GM21723 (cell line): Measurements from ENCODE around the gene OBSCN.
"Not testable (repeated sequence)": the region's sequence is repeated elsewhere in the genome, so short reads cannot be mapped to it uniquely, and the experiment has no call there.

Experiments used
- ATAC-seq: cut with Tn5 transposase; IDR thresholded peaks from one replicate; pipeline ENCODE4 v1.9.1; 2021; ENCODE audit warnings: mild to moderate bottlenecking, moderate library complexity; ENCODE audit not compliant: unreplicated experiment

Gene OBSCN

DNA sequence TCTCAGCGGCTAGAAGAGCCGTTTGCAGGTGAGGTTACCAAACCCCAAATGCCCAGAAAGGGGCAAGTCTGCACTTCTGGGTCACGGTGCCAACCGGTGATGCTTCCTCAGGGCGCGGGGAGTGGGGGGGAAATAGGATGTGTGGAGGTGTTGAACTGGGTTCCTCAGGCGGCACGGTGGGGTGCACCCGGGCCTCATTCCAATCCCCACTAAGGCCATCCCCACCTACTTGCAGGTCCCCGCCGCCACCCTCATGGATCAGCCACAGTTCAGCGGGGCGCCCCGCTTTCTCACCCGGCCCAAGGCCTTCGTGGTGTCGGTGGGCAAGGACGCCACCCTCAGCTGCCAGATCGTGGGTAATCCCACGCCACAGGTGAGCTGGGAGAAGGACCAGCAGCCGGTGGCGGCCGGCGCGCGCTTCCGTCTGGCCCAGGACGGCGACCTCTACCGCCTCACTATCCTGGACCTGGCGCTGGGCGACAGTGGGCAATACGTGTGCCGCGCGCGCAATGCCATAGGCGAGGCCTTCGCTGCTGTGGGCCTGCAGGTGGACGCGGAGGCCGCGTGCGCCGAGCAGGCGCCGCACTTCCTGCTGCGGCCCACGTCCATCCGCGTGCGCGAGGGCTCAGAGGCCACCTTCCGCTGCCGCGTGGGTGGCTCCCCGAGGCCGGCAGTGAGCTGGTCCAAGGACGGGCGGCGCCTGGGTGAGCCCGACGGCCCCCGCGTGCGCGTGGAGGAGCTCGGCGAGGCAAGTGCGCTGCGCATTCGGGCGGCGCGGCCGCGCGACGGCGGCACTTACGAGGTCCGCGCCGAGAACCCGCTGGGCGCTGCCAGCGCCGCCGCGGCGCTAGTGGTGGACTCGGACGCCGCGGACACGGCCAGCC is 3.9 kb downstream of the OBSCN start:
- ATAC-seq: no peak

DNA sequence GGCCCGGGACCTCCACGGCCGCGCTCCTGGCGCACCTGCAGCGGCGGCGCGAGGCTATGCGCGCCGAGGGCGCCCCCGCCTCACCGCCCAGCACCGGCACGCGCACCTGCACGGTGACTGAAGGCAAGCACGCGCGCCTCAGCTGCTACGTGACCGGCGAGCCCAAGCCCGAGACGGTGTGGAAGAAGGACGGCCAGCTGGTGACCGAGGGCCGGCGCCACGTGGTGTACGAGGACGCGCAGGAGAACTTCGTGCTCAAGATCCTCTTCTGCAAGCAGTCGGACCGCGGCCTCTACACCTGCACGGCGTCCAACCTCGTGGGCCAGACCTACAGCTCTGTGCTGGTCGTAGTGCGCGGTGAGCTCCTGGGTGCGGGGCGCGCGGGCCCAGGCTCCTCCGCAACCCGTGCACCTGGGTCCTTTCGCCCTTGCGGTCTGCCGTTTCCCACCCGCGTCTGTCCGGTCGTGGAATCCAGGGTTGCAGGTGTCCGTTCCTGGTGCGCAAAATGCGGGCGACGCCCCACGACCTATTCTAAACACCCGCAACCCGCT is 4.6 kb downstream of the OBSCN start:
- ATAC-seq: no peak

DNA sequence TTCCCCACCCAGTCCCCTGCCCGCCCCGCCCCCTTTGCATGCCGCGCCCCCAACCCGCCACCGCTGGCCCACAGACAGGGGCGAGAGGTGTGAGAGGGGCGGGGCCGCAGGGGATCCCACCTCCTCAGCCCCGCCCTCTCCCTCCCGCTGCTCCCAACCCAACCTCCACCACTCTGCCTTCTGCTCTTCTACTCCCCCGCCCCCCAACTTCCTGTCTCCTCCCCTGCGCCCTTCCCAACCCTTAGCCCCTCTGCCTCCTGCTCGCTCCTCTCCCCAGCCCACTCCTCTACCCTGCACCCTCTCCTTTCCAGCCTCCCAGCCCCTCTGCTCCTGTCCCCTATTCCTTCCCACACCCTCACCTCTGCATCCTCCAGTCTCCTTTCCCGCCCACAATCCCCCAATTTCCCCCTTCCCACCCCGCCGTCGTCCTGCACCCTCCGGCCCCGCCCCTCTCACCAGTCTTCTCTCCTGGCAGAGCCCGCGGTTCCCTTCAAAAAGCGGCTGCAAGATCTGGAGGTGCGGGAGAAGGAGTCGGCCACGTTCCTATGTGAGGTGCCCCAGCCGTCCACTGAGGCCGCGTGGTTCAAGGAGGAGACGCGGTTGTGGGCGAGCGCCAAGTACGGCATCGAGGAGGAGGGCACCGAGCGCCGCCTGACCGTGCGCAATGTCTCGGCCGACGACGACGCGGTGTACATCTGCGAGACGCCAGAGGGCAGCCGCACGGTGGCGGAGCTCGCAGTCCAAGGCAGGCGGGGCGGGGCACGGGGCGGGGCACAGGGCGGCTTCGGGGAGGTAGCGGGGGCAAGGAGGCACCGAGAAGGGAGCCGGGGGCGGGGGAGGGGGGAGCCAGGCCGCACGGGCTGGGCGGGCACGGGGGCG is 5.4 kb downstream of the OBSCN start:
- ATAC-seq: peak; percentile 93

DNA sequence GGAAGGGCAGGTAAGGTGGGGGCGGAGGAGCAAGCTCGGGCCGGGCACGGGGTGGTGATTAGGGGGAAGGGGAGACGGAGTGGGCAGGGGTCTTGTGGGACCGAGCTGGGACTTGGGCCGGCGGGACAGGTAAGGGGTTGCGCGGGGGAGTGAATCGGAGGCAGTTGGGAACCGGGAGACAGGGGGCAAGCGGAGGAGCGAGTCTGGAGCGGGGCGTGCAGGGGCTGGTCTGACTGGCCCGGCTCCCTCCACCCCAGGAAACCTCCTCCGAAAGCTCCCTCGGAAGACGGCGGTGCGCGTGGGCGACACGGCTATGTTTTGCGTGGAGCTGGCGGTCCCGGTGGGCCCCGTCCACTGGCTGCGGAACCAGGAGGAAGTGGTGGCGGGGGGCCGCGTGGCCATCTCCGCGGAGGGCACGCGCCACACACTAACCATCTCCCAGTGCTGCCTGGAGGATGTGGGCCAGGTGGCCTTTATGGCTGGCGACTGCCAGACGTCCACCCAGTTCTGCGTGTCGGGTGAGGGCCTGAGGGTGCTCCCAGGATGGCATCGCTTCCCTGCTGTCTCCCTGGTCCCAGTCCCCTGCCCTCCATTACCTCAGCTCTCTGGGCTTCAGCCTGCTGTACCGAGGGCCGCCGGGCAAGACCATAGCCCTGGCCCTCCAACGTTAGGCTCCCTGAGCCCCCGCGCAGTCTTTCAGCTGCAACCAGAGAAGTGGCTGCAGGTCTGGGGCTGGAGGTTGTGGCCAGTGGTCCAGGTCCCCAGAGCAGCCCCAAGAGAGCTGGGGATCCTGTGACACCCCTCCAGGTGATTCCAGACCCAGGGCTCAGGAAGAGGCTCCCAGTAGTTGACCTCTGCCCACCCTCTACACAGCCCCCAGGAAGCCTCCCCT is 6.3 kb downstream of the OBSCN start:
- no peak for ATAC-seq

DNA sequence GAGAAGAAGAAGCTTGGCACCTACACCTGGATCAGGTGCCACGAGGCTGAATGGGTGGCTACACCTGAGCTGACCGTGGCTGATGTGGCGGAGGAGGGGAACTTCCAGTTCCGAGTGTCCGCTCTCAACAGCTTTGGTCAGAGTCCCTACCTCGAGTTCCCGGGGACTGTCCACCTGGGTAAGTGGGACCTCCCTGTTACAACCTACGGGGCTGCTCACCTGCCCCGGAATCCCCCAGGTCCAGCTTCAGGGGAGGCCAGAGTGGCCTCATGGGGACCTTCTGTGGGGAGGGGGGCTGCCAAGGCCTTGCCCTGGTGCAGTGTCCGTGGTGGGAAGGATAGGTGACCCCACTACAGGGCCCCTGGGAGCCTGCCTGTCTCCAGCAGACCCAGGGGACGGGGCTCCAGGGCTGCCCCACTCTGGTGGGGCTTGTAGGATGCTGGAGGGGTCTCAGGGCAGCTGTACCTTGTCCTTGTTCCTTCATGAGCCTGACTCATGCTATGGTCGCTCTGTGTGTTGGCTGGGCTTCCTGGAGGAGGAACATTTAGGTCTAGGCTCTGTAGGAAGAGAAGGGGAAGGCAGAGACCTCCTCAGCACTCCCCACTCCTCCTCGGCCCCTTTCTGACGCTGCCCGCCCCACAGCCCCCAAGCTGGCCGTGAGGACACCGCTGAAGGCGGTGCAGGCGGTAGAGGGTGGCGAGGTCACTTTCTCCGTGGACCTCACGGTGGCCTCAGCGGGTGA is 7.2 kb downstream of the OBSCN start:
- ATAC-seq: no peak

DNA sequence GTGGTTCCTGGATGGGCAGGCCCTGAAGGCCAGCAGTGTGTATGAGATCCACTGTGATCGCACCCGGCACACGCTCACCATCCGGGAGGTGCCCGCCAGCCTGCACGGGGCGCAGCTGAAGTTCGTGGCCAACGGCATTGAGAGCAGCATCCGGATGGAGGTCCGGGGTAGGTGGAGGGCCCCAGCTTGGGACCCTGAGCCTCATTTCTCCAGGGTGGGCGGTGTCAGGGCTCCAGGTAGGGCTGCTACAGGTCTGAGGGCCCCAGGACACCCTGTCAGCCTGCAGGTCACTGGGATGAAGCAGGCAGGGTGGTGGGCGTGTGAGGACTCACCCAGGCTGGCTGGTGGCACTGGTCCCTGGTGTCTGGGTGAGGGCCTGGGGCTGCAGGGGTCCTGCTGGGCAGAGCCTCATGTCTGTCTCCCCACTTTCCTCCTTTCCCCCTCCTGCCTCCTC is 7.8 kb downstream of the OBSCN start:
- no peak for ATAC-seq

DNA sequence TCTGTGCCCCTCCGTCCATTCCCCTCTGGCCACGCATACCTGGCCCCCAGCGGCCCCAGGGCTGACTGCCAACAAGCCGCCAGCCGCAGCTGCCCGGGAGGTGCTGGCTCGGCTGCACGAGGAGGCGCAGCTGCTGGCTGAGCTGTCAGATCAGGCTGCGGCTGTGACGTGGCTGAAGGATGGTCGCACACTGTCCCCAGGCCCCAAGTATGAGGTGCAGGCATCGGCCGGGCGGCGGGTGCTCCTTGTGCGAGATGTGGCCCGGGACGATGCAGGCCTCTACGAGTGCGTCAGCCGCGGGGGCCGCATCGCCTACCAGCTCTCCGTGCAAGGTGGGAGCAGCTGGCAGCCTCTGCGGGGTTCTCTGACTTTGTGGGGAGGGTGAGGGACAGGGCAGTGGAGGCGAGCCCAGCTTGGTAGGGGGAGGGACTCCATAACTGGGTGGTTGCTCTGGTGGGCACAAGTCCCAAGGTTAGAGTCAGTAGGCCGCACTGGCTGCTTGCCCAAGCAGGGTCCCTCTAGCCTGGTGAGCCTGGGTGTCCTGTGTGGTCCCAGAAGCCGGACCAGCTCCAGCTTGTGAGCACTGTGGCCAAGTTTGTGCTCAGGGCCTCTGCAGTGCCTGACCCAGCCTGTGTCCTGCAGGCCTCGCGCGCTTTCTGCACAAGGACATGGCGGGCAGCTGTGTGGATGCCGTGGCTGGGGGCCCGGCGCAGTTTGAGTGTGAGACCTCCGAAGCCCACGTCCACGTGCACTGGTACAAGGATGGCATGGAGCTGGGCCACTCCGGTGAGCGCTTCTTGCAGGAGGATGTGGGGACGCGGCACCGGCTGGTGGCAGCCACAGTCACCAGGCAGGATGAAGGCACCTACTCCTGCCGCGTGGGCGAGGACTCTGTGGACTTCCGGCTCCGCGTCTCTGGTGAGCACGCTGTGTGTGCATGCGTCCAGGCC is 8.8 kb downstream of the OBSCN start:
- no peak for ATAC-seq

DNA sequence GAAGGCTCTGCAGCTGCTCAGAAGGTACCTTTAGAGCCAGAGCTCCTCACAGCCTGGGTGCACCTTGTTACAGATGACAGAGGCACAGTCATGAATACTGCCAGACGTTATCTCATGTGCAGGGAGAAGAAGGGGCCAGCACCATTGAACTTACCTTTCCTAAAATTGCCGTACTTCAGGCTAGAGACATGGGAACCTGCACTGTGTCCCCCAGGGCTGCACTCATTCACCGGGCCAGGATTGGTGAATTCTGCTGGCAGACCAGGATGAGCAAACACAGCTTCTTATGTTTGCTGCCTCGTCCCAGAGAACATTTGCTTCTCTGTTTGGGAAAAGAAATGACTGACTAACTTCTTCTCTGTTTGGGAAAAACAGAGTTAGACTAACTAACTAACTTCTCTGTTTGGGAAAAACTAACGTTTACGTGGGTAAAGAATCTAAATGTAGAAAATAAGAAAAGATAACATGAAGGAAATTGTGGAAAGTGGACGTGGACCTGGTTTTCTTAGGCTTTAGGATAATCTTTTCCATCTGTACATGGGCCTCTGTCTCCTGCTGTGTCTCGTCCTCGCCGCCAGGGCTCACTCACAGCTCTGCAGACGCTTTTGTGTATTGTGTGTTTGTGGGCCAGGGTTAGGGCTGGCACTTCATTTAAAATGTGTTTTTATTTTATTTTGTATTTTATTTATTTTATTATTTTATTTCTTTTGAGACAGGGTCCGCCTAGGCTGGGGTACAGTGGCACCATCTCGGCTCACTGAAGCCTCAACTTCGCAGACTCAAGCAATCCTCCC is 9.9 kb downstream of the OBSCN start:
- ATAC-seq: no peak

DNA sequence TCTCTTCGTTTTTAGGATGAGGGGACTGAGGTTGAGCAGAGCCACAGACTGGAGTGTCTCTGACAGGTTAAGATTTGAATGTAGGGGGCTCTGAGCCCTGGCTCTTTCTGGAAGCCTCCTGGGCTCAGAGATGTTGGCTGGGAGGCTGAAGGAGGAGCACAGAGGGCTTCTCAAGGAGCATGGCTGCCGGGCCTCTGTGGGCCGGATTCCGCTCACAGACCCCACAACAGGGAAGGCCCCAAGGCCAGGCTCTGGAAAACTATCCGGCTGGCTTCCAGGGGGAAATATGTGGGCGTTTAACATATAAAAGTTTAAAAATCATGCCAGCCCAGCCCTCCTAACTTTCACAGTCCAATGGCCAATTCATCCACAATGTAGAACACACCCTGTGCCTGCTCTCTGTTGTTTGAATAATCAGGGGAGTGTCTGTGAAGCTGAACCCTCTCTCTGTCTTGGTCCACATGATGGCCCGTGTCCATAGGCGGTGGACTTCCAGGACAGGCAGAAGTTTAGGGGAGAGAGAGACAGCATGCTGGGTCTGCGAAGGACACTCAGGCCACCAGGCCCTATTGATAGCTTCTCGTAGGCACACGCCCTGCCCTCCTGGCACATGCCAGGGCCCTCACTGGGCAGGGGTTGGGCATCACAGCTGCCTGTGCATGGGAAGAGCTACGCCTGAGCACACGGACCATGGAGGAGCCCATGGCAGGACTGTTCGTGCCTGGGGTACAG is 10.8 kb downstream of the OBSCN start:
- no peak for ATAC-seq

DNA sequence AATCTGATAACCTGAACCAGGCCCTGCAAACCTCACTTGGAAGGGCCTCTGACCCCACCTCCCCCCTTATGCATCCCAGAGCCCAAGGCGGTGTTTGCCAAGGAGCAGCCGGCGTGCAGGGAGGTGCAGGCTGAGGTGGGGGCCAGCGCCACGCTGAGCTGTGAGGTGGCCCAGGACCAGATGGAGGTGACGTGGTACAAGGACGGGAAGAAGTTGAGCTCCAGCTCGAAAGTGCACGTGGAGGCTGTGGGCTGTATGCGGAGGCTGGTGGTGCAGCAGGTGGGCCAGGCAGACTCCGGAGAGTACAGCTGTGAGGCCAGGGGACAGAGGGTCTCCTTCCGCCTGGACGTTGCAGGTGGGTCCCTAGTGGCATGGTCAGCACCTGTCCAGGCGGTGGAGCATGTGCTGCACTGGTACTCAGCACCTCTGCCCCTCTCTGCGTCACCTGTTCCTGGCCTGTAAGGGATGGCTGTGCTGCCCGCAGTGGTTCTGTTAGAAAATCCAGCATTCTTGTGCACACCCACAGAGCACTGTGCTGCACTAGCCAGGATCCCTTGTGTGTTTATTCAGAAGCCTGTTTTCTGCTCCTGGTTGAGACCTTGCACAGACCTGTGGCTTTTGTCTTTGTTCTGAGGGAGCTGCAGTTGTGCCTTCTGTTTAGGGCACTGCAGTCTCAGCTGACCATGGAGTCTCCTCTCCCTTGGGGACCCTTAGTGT is 11.6 kb downstream of the OBSCN start:
- no peak for ATAC-seq

DNA sequence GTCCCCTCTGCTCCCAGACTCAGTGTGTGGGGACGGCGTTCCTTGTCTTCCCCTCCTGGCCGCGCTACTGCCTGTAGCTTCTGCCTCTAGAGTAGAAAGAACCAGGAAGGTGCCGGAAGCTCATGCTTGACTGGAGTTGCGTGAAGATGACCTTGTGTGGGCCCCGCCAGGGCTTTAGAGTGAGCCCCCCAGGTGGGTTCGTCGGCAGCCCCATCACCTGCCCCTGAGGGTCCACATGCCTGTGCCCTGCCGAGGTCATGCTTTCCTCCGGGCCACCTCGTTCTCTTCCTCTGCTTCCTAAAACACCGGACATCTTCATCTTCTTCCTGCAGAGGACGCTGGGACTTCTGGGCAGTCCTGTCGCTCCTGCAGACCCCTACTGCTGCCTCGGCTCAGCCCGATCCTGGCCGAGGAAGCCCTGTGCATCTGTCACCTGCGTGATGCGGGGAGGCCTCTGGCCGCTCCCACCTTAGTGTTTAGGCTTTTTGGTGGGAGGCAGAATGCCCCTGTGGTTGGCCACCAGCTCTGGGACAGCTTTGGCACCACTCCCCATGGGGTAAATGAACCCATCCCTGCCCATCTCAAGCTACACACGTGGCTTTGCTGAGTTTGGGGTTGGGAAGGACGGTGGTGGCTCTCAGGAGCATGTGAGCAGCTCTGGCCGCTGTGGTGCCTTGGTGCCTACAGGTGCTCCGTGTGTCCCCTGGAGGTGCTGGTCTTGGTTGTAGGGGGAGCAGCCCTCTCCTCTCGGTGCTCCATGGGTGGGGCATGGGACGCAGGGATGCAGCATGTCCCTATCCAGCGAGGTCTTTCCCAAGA is 12.3 kb downstream of the OBSCN start:
- no peak for ATAC-seq

DNA sequence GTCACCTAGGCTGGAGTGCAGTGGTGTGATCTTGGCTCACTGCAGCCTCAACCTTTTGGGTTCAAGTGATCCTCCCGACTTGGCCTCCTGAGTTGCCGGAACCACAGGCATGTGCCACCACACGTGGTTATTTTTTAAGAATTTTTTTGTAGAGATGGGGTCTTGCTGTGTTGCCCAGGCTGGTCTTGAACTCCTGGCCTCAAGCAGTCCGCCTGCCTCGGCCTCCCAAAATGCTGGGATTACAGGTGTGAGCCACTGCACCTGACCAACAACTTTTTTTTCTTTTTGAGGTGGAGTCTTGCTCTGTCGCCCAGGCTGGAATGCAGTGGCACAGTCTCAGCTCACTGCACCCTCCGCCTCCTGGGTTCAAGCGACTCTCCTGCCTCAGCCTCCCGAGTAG is 13.3 kb downstream of the OBSCN start:
- ATAC-seq: not testable (repeated sequence)

DNA sequence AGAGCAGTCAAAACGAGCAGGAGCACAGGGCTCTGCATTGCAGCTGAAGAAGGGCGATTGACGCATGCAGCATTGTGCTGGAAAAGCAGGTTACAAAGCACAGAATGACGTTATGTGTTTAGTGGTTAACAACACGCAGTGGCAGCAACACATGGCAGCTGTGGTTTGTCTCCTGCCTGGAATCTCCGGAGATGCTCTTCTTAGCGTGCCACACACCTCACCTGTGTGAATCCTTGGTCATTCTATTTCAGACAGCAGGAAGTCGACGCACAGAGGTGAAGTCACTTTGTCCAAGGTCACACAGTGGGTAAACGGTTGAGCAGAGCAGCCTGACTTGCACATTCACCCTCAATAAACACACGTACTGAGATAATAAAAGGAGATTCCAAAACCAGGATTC is 14.7 kb downstream of the OBSCN start:
- ATAC-seq: no peak

DNA sequence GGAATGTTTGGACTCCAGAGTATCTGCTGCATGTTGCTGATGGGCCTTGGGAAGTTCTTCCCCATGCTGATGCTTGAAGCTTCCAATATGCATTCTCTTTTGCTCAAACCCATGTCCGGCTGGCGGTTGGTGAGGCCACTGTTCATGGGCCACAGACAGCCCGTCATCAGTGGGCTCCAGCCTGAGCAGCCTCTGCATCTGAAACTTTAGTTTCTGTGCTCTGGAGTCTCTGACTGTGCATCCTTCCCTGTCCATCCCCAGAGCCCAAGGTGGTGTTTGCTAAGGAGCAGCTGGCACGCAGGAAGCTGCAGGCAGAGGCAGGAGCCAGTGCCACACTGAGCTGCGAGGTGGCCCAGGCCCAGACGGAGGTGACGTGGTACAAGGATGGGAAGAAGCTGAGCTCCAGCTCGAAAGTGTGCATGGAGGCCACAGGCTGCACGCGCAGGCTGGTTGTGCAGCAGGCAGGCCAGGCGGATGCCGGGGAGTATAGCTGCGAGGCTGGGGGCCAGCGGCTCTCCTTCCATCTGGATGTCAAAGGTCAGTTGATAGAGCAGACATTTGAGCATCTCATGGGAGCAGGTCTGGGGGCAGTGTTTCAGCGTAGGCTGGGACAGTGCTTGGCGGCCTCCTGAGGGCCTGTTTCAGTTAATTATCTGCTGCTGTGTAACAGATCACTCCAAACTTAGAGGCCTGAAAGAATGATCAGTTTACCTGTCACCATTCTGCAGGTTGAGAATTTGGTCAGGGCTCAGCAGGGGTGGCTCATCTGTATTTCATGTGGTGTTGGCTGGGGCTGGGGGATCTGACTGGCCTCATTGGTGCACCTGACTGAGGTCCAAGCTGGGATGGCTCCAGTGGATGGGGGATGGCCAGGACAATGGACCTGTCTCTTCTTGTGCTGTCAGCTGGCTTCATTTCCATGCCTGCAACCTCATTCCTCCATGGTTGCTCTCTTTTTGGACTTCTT is 16.6 kb downstream of the OBSCN start:
- no peak for ATAC-seq
